NCI-H2196 treated with DMSO at 0.1 percent for 48 hours (cell line): Measurements from ENCODE around the gene LYPD8.

ENCODE experiments used
- DNase-seq: peaks from one replicate; lab custom pipeline; 2025; ENCODE audit not compliant: unreplicated experiment; lab: John Stamatoyannopoulos, UW

Gene LYPD8

DNA sequence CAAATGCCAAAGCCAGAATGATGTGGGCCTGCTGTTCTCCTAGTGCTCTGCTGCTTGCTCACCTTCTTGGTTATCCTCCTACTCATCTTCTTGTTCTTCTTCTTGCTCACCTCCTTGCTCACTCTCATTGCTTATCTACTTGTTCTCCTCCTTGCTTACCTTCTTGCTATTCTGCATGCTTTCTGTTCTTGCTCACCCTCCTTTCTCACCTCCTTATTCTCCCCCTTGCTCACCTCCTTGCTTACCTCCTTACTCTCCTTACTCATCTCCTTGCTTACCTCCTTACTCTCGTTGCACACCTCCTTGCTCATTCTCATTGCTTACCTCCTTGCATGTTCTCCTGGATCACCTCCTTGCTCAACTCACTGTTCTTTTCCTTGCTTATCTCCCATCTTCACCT lies 52.8 kb downstream of the LYPD8 start, which contains the start of gene OR14I1:
Gene OR14I1, minus strand, starts transcription at position 53 of the 400 bp plus-strand sequence.
- no peak for DNase-seq

DNA sequence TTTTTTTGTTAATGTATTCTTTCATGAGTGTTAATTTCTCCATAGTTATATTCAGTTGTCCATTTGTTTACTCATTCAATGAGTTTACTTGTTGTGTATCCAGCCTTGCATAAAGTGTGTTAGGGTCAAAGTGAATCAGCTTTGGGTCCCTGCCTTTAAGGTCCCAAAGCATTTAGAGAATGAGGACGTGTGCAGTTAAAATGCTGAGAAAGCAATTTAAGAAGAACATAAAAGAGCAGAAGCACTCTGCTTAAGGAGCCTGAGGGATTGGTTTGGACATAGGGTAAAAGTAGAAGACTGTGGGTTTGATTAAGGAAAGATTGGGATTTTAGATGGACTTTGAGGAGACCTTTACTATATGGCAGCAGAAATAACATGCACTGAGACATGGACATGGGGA lies 56.5 kb downstream of the LYPD8 start:
- no peak for DNase-seq

DNA sequence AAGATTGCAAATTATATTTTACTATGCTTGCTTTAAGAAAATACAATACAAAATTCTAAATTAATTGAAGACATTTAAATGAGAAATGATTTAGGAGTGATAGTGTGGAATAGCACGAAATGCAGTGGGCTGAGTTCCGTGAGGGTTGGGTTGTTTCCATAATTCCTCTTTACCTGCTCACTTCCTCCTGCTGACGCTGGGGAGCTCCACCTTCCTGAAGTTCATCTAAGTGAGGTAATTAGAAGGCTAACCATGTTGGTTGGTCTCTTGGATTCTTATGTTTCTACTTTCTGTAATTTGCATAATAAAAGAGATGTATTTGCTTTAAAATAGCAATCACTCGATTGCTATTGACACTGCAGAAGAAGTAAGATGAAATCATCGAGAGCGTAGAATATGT lies 57.7 kb downstream of the LYPD8 start:
- DNase-seq, result no peak

DNA sequence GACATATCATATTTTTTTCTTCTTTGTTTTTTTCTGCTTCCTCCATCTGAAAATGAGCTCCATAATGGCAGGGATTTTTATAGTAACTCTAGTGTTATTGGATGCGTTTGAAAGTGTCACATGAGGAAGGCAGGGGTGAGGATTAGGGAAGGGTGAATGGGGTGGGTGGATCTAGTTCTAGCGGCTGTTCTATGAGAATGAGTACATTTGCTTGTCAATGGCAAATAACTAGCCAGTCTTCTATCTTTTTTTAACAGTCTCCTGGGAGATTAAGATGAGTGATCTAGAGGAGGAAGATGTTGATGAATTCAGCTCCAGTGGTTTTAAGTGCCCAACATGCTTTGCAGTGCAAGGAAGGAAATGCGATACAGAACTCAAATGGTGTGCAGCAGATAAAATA lies 58.8 kb downstream of the LYPD8 start:
- no peak for DNase-seq

DNA sequence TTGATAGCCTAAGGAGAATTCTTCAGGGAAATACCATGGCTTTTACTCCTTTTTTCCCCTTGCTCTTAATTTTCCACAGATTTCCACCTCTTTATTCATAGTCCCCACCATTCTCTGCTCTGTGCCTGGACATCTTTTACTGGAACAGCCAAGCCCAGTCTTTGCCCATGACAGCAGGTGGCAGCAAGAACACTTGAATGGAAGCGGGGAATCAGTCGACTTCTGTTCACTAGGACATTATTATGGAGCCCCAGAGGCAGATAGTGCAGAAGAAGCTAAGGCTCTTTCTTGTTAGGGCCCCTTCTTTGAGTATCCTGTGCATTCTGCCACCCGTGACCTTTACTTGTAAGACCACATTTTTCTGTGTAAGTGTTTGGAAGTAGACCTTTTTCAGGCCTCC lies 59.3 kb downstream of the LYPD8 start:
- DNase-seq, result no peak

DNA sequence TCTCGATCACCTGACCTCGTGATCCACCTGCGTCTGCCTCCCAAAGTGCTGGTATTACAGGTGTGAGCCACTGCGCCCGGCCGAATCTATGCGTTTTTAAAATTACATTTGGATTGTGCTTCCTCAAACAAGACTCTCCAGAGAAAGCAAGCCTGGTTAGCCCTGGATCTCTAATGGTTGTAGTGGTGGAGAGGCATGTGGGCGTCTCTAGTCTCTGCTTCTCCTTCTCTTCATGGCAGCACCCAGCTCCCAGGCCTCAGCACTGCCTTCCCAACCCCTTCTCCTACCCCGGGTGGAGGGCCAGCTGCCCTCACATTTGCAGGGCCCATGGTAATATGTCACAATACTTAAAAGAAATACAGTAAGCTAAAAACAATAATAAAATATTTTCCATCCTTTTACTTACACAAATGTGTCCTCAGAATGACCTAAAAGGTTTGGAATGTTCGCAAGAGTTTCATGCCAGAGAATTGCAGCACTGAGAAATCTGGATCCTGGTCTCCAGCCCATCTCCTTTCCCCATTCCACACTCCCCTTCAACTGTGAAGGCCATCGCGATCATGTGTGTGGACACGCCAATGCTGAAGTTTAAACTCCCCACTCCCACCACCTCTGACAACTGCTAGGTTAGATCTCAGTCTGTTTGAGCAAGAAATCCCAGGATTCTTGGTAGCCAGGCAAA lies 60.0 kb downstream of the LYPD8 start:
- no peak for DNase-seq

DNA sequence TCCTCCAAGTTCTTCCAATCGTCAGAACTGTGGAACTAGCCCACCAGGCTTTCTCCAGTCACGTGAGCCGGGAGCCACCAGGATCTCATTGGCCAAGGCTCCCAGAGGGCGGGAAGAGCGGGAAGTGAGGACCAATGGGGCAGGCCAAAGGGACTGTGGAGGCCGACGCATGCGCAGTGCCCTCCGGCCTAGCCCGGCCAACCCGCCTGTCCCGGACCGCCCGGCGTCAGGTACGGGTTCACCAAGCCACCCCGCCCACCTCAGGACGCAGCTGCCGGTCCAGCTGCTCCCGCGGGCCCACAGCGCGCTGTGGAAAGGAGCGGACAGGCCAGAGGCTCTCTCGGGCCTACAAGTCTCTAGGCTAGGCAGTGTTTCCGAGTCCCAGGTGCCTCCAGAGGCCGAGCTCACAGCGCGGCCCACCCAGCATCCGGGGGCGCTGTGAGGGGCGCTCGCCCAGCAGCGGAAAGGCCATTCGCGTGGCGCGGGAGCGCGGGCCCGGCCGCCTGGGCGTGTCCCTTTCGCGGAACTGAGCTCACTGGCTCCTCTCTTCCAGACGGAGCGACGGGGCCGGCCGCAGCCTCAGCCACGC lies 63.9 kb downstream of the LYPD8 start:
- no peak for DNase-seq
